GM20000 (cell line): ENCODE measurements around the gene KRTAP19-8.

ENCODE experiments used
- DNase-seq: peaks from one replicate; pipeline ENCODE4 v3.0.0; 2012; ENCODE audit warnings: low spot score
- CTCF ChIP-seq: IDR thresholded peaks from 2 replicates; pipeline ENCODE4 v1.5.1; 2012; ENCODE audit warnings: mild to moderate bottlenecking, control low read depth; ENCODE audit errors: extremely low read depth, missing control alignments

KRTAP19-8 gene

GRCh38 chr21:31011412-31011811 is 26.9 kb downstream of the KRTAP19-8 start:
- TF ChIP-seq CTCF: no peak
- DNase-seq: no peak

GRCh38 chr21:31008355-31008754 is 29.9 kb downstream of the KRTAP19-8 start:
- no peak for DNase-seq

GRCh38 chr21:31005019-31005418 is 33.3 kb downstream of the KRTAP19-8 start:
- DNase-seq: no peak
- TF ChIP-seq CTCF: no peak

More at GRCh38 chr21:31008355-31008754, 29.9 kb downstream of the KRTAP19-8 start:
- TF ChIP-seq CTCF: no peak

GRCh38 chr21:31003471-31003870 is 34.8 kb downstream of the KRTAP19-8 start:
- no peak for TF ChIP-seq CTCF

GRCh38 chr21:30997541-30997940 is 40.7 kb downstream of the KRTAP19-8 start:
- no peak for TF ChIP-seq CTCF
- DNase-seq: no peak

More at GRCh38 chr21:31003471-31003870, 34.8 kb downstream of the KRTAP19-8 start:
- DNase-seq: no peak

GRCh38 chr21:30996728-30997127 is 41.5 kb downstream of the KRTAP19-8 start:
- no peak for TF ChIP-seq CTCF
- DNase-seq: no peak

GRCh38 chr21:30994932-30995331 is 43.3 kb downstream of the KRTAP19-8 start:
- TF ChIP-seq CTCF: no peak
- no peak for DNase-seq
